H1 (cell line): Measurements from ENCODE around the gene AGAP1. TPM values are rescaled to one million over a fixed set of nuclear protein-coding genes. Genes with fewer than 3 reads are reported as not detected.

Source experiments
- CTCF ChIA-PET: fragments of 300-600 bp; sonication (Branson Sonifier 250); formaldehyde crosslinking; loops from one replicate; lab custom pipeline; 2021; ENCODE audit not compliant: partially characterized antibody; lab: Charles Lee
- POLR2A ChIA-PET: fragments of 300-600 bp; sonication (Branson Sonifier 250); formaldehyde crosslinking; loops from one replicate; lab custom pipeline; 2021; ENCODE audit warnings: inconsistent platforms; ENCODE audit not compliant: partially characterized antibody; lab: Charles Lee
- DNase-seq, 2 experiments: peaks; one replicate each; pipeline versions ENCODE4 v3.0.0 to v3.0.0-alpha.2; 2010 to 2022; ENCODE audit warnings: low spot score in 2 of 2, low read depth in 1 of 2, mixed read lengths in 1 of 2
- FAIRE-seq: peaks from 2 replicates; lab custom pipeline; 2011; peaks lifted over from hg19 to GRCh38; lab: Jason Lieb, UNC
- H2AFZ ChIP-seq: 2 replicates; pipeline ENCODE4 v1.8.1; 2012; ENCODE audit warnings: low read length, inconsistent platforms
- H2AK5ac ChIP-seq: 2 replicates; pipeline ENCODE4 v1.6.1; 2013; ENCODE audit warnings: low read depth, low read length
- H2BK120ac ChIP-seq: replicated peaks from 2 replicates; pipeline ENCODE3; 2013; ENCODE audit warnings: low read depth, low read length, inconsistent platforms
- H2BK12ac ChIP-seq: 2 replicates; pipeline ENCODE4 v1.6.1; 2013; ENCODE audit warnings: low read depth, low read length
- H2BK15ac ChIP-seq: 2 replicates; pipeline ENCODE4 v1.6.1; 2013; ENCODE audit warnings: low read length
- H2BK20ac ChIP-seq: 2 replicates; pipeline ENCODE4 v1.6.1; 2013; ENCODE audit warnings: low read length
- H2BK5ac ChIP-seq: 2 replicates; pipeline ENCODE4 v1.6.1; 2013; ENCODE audit warnings: low read depth, low read length
- H3K14ac ChIP-seq: 2 replicates; pipeline ENCODE4 v1.6.1; 2013; ENCODE audit warnings: inconsistent platforms; ENCODE audit not compliant: insufficient read length
- H3K18ac ChIP-seq: 2 replicates; pipeline ENCODE4 v1.6.1; 2013; ENCODE audit warnings: low read length; ENCODE audit errors: extremely low read depth
- H3K23ac ChIP-seq: 2 replicates; pipeline ENCODE4 v1.6.1; 2013; ENCODE audit warnings: inconsistent platforms; ENCODE audit not compliant: insufficient read length
- H3K23me2 ChIP-seq: 2 replicates; pipeline ENCODE4 v1.6.1; 2013; ENCODE audit warnings: low read depth, low read length
- H3K27ac ChIP-seq: 2 replicates; pipeline ENCODE4 v1.6.1; 2011; ENCODE audit warnings: low read depth, low read length, inconsistent platforms
- H3K27me3 ChIP-seq, 4 experiments: replicated peaks in 1 of 4; 1 replicate in 1 of 4; 2 replicates in 3 of 4; pipeline versions ENCODE4 v1.6.1 to v1.8.1; 2011 to 2013; ENCODE audit warnings: low read length in 3 of 4, mild to moderate bottlenecking in 3 of 4, inconsistent platforms in 2 of 4, mixed read lengths in 2 of 4, moderate library complexity in 1 of 4; ENCODE audit not compliant: control insufficient read depth in 3 of 4, insufficient read depth in 3 of 4; ENCODE audit errors: extremely low read depth in 1 of 4
- H3K36me3 ChIP-seq, 4 experiments: 2 replicates each; pipeline versions ENCODE4 v1.6.1 to v1.8.1; 2011 to 2013; ENCODE audit warnings: mild to moderate bottlenecking in 4 of 4, low read length in 3 of 4, moderate library complexity in 2 of 4, control low read depth in 1 of 4, inconsistent platforms in 1 of 4; ENCODE audit not compliant: insufficient read depth in 4 of 4, control insufficient read depth in 2 of 4
- H3K4ac ChIP-seq: replicated peaks from 2 replicates; pipeline ENCODE3; 2013; ENCODE audit warnings: low read length, low read depth, mixed read lengths, inconsistent platforms; ENCODE audit not compliant: insufficient read length
- H3K4me1 ChIP-seq, 4 experiments: replicated peaks in 1 of 4; 1 replicate in 1 of 4; 2 replicates in 3 of 4; pipeline versions ENCODE4 v1.6.1 to v1.8.1; 2011 to 2013; ENCODE audit warnings: low read length in 3 of 4, inconsistent platforms in 2 of 4, mixed read lengths in 1 of 4; ENCODE audit not compliant: insufficient read depth in 4 of 4, control insufficient read depth in 3 of 4
- H3K4me2 ChIP-seq, 2 experiments: 2 replicates each; pipeline versions ENCODE4 v1.6.1 to v1.8.1; 2011 to 2013; ENCODE audit warnings: low read depth in 2 of 2, low read length in 2 of 2, control low read depth in 1 of 2, inconsistent platforms in 1 of 2, mild to moderate bottlenecking in 1 of 2; ENCODE audit not compliant: insufficient read depth in 1 of 2
- H3K4me3 ChIP-seq, 4 experiments: fragments of 200-600, 300-600 bp in 1 of 4; sonication (generic), shearing (Covaris generic), sonication (Bioruptor Twin) in 1 of 4; 2 replicates each; pipeline versions ENCODE4 v1.5.1 to v1.8.1; 2011 to 2016; ENCODE audit warnings: low read length in 4 of 4, low read depth in 3 of 4, control low read depth in 2 of 4, inconsistent platforms in 2 of 4, mild to moderate bottlenecking in 2 of 4, mixed read lengths in 1 of 4, moderate library complexity in 1 of 4; ENCODE audit not compliant: insufficient read depth in 2 of 4; ENCODE audit errors: extremely low read depth in 1 of 4
- H3K56ac ChIP-seq: replicated peaks from 2 replicates; pipeline ENCODE3; 2013; ENCODE audit warnings: low read depth, mild to moderate bottlenecking, mixed read lengths, low read length, inconsistent platforms; ENCODE audit not compliant: insufficient read length
- H3K79me1 ChIP-seq: 2 replicates; pipeline ENCODE4 v1.6.1; 2013; ENCODE audit warnings: low read depth, low read length, control low read depth
- H3K79me2 ChIP-seq, 2 experiments: 2 replicates each; pipeline versions ENCODE4 v1.6.1 to v1.8.1; 2012 to 2013; ENCODE audit warnings: low read length in 2 of 2, mild to moderate bottlenecking in 2 of 2, inconsistent platforms in 1 of 2; ENCODE audit not compliant: insufficient read depth in 2 of 2, control insufficient read depth in 1 of 2
- H3K9ac ChIP-seq, 4 experiments: replicated peaks in 1 of 4; 1 replicate in 1 of 4; 2 replicates in 3 of 4; pipeline versions ENCODE4 v1.6.1 to v1.8.1; 2011 to 2013; ENCODE audit warnings: low read depth in 3 of 4, low read length in 3 of 4, control low read depth in 2 of 4, mild to moderate bottlenecking in 2 of 4, moderate library complexity in 2 of 4, inconsistent platforms in 1 of 4; ENCODE audit errors: extremely low read depth in 1 of 4
- H3K9me3 ChIP-seq, 2 experiments: 2 replicates each; pipeline versions ENCODE4 v1.6.1 to v1.8.1; 2012 to 2013; ENCODE audit warnings: mild to moderate bottlenecking in 2 of 2, moderate library complexity in 2 of 2, control low read depth in 1 of 2, inconsistent platforms in 1 of 2, low read depth in 1 of 2, low read length in 1 of 2, mixed read lengths in 1 of 2; ENCODE audit not compliant: insufficient read depth in 2 of 2
- H4K20me1 ChIP-seq, 2 experiments: replicated peaks in 1 of 2; 2 replicates each; pipeline versions ENCODE3 to v1.8.1; 2011 to 2013; ENCODE audit warnings: inconsistent platforms in 2 of 2, low read length in 2 of 2, mild to moderate bottlenecking in 1 of 2; ENCODE audit not compliant: insufficient read depth in 2 of 2, control insufficient read depth in 1 of 2
- H4K5ac ChIP-seq: 2 replicates; pipeline ENCODE4 v1.6.1; 2013; ENCODE audit warnings: low read length, low read depth, mixed read lengths, inconsistent platforms; ENCODE audit not compliant: insufficient read length
- H4K8ac ChIP-seq: 2 replicates; pipeline ENCODE4 v1.8.0; 2013; ENCODE audit warnings: mild to moderate bottlenecking, moderate library complexity, low read length, inconsistent platforms; ENCODE audit not compliant: insufficient read depth; ENCODE audit errors: extremely low read depth
- H4K91ac ChIP-seq: replicated peaks from 2 replicates; pipeline ENCODE3; 2013; ENCODE audit warnings: low read length, mixed read lengths, inconsistent platforms; ENCODE audit not compliant: insufficient read length
- WGBS, 2 experiments: shearing (Covaris generic) in 1 of 2; methylation state at CpG; one replicate each; pipeline versions ENCODE4 v1.1.6 to v1.1.7; 2013 to 2015; ENCODE audit warnings: low lambda C conversion rate in 2 of 2, mixed read lengths in 2 of 2, inconsistent platforms in 1 of 2, low coverage in 1 of 2, missing lambda C conversion rate in 1 of 2; ENCODE audit not compliant: insufficient replicate concordance in 2 of 2, insufficient coverage in 1 of 2, insufficient read length in 1 of 2; ENCODE audit errors: extremely low coverage in 1 of 2, missing lambda C conversion rate in 1 of 2; 5-methylcytosine and 5-hydroxymethylcytosine counted together
- polyA plus RNA-seq, 7 experiments: library from polyadenylated mRNA; depleted of rRNA in 3 of 7; stranded (reverse) in 5 of 7; unstranded in 2 of 7; fragments of >200 nt in 5 of 7; fragments of 200-250 nt in 2 of 7; gene quantifications; 1 replicate in 5 of 7; 2 replicates in 1 of 7; 4 replicates in 1 of 7; pipeline versions ENCODE4 v1.2.1 to v1.2.3, GENCODE V29; 2011 to 2013; ENCODE audit warnings: missing spikeins in 2 of 7, mixed read lengths in 2 of 7
- total RNA-seq: library from RNA; stranded (reverse); fragmentation: NEBNext Ultra II Directional; extraction: Animal tissue kit (Norgen Biotek cat#: 25700); gene quantifications from 2 replicates; pipeline ENCODE4 v1.2.1, GENCODE V29; 2021

The AGAP1 gene
- total and polyA plus RNA-seq, 2 of the 8 experiments (the other 6 are each of a cell fraction or from before 2014, with no cell fraction given) = 18.1 to 39.4 TPM

- no peak overlapping the region for H3K27ac ChIP-seq
- no peak overlapping the region for H3K4me3 ChIP-seq
- peaks cover 22% of the 10 kb centered on the region for H3K79me1 ChIP-seq
- no peak for DNase-seq
- H2BK20ac ChIP-seq = no peak overlapping the region
- H2BK5ac ChIP-seq = no peak overlapping the region
- H4K91ac ChIP-seq = no peak overlapping the region
- no peak overlapping the region for H3K4ac ChIP-seq
- no peak overlapping the region for H4K8ac ChIP-seq
- H3K18ac ChIP-seq = no peak overlapping the region
- H3K9ac ChIP-seq = no peak overlapping the region
- ChIA-PET CTCF (interaction anchor here (0.5 to 1.8 kb wide), 3 partner anchors 9 to 986 kb away, joined by 3 to 5 read pairs (median 4); no protein-coding TSS in a partner anchor), POLR2A (no interaction called here)
- H2BK12ac ChIP-seq = no peak overlapping the region
- H3K9me3 ChIP-seq = no peaks in the 10 kb centered on the region; a peak in 1 of 4 replicates
- H4K20me1 ChIP-seq = peaks cover 4 to 9% of the 10 kb centered on the region in 2 experiments
- no peaks in the 10 kb centered on the region for H3K23me2 ChIP-seq
- H3K23ac ChIP-seq = no peak overlapping the region
- H3K27me3 ChIP-seq = no peaks in the 10 kb centered on the region
- H3K36me3 ChIP-seq = no peaks in the 10 kb centered on the region
- H2BK15ac ChIP-seq = no peak overlapping the region
- 85% methylated on average over 5 of the region's 5 CpGs; no CpG with 5 or more reads in 1 of the 2 experiments for WGBS, 2 experiments
- H3K14ac ChIP-seq = no peak overlapping the region
- peaks cover 3 to 19% (median 10%) of the 10 kb centered on the region in 4 experiments for H3K4me1 ChIP-seq
- no peak overlapping the region for H3K56ac ChIP-seq
- H3K79me2 ChIP-seq = peaks cover 11 to 91% of the 10 kb centered on the region in 2 experiments; a peak in 3 of 4 replicates
- no peak for FAIRE-seq
- no peak overlapping the region for H4K5ac ChIP-seq
- H2BK120ac ChIP-seq = no peak overlapping the region
- no peak overlapping the region; the same call in 1 of the 2 replicates for H2AK5ac ChIP-seq
- H2AFZ ChIP-seq = no peak overlapping the region
- H3K4me2 ChIP-seq = no peak overlapping the region
Observed at GRCh38 chr2:235530735-235531134, 36.9 kb downstream of the AGAP1 start.
